ENCODE data around the gene EGFL7.

The EGFL7 gene

GRCh38 chr9:136660971-136661550, 1.7 kb upstream of the EGFL7 start:
- no peak for DNase-seq (ENCODE audit: low spot score)

DNA sequence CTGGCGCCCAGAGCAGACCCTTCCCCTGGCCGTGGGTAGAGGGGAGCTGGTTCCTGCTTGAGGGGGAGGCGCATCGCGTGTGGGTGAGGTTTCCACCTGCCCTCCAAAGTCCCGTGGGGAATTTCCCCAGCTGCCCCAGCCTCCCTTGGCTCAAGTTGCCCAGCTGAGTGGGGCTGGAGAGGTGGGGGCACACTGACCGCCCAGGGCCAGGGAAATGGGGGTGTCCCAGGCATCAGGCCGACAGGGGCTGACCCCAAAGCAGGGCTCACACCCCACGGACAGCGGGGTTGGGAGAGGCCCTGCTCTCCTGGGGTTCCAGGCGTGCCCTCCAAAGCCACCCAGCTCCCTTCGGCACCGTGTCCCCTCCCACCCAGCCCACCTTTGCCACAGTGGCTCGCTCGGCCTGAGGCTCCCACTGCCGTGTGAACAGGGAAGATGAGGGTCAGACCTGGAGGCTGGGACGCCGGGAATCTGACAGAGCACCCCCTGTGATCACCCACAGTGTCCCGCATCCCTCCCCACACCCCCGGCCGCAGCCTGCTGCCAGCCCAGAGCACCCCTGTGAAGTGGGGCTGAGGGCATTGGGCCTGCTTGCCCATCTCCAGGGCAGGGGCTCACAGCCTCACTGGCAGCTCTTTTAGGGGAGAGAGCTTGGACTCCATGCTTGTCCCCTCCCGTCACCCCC, 933 bp upstream of the EGFL7 start:
- no peak for DNase-seq (ENCODE audit: low spot score)

DNA sequence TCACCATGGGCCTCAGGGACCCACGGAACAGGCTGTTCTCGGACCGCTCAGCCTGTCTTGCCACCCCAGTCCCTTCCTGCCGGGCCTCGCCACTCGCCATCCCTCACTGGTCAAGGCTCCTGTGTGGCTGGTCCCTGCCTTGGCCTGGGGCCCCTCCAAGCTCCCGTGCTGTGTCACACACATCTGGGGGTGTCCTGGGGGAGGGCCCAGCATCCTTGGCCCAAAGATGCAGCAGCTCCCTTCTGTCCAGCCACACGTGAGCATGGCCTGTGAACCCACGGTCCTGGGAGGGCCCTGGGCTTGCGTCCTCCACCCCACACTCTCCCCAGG, 425 bp upstream of the EGFL7 start:
- no peak for DNase-seq (ENCODE audit: low spot score)

- no peak for DNase-seq (ENCODE audit: low spot score)
These were observed 1.5 kb downstream of the EGFL7 start for GRCh38 chr9:136664000-136664915.

DNA sequence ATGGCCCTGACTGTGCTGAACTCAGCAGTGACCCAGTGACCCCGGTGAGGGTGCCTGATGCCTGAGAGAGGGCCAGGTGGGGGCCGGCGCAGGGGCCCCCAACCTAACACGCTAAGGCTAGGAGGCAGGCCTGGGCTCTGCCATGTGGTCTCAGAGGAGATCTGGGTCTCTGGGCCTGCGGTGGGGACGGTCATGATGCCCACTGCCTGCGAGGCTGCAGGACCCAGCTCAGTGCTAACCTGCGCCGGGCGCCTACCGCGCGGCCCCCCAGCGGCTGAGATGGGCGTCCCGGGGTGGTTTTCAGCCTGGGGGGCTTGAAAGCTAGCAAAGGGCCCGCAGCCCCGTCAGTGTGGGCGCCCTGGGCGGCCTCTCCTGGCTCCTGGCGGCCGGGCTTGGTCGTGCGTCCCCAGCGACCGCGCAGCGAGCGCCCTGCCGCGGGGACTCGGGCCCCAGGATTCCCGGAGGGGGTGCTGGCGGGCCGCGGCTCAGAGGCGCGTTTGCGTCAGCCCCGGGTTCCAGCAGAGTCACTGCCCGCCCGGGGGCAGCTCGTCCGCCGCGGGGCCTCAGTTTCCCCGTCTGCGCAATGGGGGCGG, 2.5 kb downstream of the EGFL7 start:
- DNase-seq (ENCODE audit: low spot score): no peak

DNA sequence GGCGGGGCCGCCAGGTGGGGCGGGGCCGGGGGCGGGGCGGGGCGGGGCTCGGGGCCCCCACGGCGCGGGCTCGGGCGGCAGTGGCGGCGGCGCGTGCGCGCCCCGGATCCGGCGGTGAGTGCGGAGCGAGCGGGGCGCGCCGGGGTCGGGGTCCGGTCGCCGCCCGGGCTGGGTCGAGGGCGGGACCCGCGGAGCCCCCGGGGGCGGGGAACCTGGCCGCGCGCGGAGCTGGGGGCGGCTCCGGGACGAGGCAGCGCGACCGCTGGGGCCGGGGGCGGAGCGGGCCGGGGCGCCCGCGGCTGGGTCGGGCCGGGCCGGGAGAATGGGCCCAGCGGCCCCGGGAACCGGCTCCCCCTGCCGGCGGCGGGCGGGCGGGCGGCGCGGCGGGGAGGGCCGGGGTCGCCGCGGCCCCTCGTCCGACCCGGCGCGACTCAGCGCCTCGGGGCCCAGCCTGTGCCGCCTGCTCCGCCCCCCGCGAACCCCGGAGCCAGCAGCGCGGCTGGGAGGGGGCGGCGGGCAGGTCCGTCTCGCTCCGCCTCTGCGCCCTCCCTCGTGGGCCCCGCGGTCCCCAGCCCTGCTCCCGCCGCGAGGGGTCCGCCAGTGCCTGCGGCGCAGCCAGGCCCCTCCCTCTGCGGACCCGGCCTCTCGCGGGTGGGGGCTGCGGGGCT, 3.1 kb downstream of the EGFL7 start:
- no peak for DNase-seq (ENCODE audit: low spot score)

DNA sequence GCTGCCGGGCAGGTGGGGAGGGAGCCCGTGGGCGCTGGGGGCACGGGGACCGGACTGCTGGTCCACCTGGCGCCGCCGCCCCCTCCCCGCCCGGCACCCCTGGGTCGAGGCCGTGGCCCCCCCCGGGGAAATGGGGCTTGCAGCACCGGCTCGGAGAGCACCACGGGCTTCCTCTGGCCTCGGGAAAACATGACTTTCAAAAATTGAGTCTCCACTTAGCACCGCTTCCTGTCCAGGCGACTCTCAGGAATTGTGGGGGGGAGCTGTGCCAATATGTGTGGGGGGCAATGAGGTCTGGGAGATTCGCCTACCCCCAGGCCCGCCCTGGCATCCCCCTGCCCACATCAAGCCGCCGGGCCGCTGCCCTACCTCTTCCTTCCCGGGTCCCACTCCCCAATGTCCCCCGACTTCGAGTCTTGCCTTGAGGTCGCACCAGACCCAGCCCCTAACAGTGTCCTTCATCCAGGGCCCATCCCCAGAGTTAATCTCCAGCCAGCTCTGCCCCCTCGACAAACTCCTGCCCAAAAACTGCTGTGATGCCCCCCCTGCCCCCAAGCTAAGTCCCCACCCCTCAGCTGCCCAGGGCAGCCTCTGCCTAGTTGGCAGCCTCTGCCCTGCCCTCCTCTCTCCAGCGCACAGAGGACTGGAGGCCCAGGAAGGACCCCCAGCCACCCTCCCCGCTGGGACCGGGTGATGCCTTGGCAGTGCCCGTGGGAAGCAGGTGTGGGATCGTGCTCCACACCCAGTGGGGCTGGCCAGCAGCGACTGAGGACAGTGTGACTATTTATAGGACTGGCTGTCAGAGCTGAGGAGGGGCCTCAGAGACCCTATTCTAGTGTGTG, 3.9 kb downstream of the EGFL7 start:
- DNase-seq (ENCODE audit: low spot score): no peak

DNA sequence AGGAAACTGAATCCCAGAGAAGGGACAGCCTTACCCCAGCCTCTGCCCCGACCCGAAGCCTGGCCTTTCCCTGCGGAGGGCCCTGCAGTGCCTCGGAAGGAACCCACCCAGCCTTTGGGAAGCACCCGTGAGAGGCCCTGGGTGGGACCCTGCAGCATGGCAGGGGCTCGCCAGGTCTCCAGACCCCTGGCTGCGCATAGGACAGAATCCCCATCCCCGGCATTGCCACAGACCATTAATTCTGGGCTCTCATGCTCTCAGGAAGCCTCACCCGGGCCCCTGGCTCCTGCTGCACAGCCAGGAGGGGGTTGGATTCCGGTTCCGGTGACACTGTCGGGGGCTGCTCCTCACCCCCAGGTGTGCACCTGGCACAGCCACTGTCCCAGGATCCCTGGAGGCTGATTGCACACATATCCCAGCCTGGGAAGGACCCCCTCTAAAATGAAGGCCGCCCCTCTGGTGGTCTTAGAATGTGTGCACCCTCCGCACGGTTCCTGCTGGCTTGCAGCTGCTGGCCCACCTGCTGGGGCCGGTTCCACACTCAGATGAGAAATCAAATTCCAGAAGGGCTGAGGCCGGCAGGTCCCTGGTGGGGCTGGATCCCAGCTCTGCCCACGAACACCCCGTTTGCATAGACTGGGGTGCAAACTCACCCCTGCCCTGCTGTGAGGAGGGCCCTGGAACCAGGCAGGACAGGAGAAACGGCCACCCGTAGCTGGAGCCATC, 4.7 kb downstream of the EGFL7 start:
- DNase-seq (ENCODE audit: low spot score): no peak

GRCh38 chr9:136667940-136668760, 5.4 kb downstream of the EGFL7 start:
- no peak for DNase-seq (ENCODE audit: low spot score)

- no peak for DNase-seq (ENCODE audit: low spot score)
These were observed 6.5 kb downstream of the EGFL7 start for GRCh38 chr9:136668983-136669790.

GRCh38 chr9:136669791-136670464, 7.2 kb downstream of the EGFL7 start:
- DNase-seq (ENCODE audit: low spot score): no peak

DNA sequence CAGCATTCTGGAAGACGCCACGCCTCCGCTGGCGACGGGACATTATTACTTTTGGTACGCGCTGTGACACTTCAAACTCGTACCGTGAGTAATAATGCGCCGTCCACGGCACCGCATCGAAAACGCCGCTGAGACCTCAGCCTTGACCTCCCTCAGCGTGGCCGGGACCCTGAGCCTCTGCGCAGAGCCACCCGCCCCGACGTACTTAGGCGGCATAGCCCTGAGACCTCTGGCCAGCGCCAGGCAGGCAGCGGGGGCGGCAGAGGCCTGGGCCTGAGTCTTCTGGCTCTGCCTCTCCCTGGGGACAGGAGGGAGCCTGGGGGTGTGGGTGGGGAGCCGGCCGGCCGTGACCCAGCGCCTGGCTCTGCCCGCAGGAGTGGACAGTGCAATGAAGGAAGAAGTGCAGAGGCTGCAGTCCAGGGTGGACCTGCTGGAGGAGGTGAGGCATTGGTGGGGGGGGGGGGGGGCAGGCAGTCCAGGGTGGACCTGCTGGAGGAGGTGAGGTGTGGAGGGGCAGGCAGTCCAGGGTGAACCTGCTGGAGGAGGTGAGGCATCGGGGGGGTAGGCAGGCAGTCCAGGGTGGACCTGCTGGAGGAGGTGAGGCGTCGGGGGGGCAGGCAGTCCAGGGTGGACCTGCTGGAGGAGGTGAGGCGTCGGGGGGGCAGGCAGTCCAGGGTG, 8.0 kb downstream of the EGFL7 start:
- DNase-seq (ENCODE audit: low spot score): no peak

- DNase-seq (ENCODE audit: low spot score): no peak
These were observed 8.5 kb downstream of the EGFL7 start for GRCh38 chr9:136671254-136671614.

DNA sequence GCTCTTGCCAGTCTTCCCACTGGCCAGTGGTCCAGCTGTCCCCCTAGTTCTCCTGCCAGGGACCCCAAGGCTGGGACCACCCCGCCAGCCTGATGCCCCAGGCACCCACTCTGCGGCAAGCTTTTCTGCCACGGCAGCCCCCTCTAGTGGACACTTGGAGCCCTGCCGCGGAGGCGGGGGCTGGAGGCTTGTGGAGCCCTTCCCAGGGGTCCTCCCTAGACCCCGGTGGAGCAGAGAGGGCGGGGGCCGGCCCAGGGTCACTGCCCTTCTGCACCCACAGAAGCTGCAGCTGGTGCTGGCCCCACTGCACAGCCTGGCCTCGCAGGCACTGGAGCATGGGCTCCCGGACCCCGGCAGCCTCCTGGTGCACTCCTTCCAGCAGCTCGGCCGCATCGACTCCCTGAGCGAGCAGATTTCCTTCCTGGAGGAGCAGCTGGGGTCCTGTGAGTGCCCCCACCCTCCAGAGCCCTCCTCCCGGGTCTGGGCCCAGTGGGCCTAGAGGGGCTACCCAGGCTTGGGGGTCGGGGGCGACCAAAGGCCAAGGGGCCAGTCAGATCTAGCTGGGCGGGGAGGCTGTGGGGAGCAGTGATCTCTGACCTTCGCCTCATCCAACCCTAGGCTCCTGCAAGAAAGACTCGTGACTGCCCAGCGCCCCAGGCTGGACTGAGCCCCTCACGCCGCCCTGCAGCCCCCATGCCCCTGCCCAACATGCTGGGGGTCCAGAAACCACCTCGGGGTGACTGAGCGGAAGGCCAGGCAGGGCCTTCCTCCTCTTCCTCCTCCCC, 9.1 kb downstream of the EGFL7 start:
- DNase-seq (ENCODE audit: low spot score): peak; percentile 37

DNA sequence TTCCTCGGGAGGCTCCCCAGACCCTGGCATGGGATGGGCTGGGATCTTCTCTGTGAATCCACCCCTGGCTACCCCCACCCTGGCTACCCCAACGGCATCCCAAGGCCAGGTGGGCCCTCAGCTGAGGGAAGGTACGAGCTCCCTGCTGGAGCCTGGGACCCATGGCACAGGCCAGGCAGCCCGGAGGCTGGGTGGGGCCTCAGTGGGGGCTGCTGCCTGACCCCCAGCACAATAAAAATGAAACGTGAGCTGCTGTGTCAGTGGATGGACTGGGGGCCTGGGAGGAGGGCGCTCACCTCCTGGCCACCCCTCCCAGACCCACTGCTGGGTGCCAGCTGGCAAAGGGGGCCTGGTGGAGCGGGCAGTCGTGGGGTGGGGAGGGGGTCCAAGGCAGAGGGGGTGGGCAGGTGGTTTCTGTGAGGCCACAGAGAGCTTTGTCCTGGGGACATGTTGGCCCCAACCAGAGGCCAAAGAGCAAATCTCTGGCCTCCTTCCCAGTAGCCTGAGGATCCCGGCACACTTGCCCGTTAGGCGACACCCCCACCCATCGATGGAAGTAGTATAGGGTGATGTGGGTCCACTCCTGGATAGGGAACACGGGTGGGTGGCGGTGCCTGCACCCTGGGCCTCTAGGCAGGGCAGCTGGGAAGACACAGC, 9.8 kb downstream of the EGFL7 start:
- no peak for DNase-seq (ENCODE audit: low spot score)

All from CD4-positive, alpha-beta T cell treated with Interleukin-15 for 4 hours (primary cell).